Gastroesophageal sphincter (tissue), 3 donors: ENCODE measurements around the gene EPHA4.

Source experiments
- CTCF ChIP-seq, 4 experiments: fragments of 200-600 bp in 2 of 4; fragments of 450-650 bp in 2 of 4; sonication (generic) in 1 of 4; IDR thresholded peaks; one replicate each; pipeline ENCODE4 v1.5.1; 2017 to 2019; ENCODE audit warnings: antibody characterized with exemption in 4 of 4, mild to moderate bottlenecking in 2 of 4, moderate library complexity in 2 of 4
- POLR2A ChIP-seq, 2 donors: fragments of 450-650 bp; IDR thresholded peaks; one replicate each; pipeline ENCODE4 v1.6.1; 2017; ENCODE audit warnings: antibody characterized with exemption in 2 of 2, mild to moderate bottlenecking in 2 of 2, moderate library complexity in 1 of 2

DNA sequence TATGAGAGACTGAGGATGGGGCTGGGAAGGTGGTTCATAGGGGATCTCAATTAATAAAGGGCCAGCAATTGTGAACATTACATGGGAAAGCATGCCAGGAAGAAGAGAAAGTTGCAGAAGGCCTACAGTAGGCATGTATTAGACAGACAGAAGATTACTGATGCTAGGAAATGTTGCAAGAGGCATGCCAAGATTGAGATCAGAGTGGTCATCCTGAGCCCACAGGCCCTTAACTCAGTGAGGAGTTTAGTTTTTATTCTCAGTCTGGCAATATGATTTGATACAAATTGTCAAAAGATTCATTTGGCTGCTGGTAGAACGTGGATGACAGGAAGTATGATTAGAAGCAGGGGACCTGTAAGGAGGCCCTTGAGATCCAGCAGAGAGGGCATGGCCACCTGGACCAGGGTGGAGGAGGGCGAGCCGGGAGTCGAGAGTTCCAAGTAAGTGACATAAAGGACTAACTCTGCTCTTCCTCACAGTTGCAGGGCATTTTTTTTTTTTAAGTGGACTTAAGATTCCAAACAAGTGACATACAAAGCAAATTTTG lies 54.9 kb downstream of the EPHA4 start:
- TF ChIP-seq CTCF (IDR thresholded peaks at IDR 0.05) (no peak), POLR2A (IDR thresholded peaks at IDR 0.05) (no peak)
